Activated CD8-positive, alpha-beta memory T cell treated with anti-CD3 and anti-CD28 coated beads, Interleukin-2, amount 50 U/mL, for 24 hours (primary cell): ENCODE results near the gene CDH22.
A peak's percentile ranks its signal among the peaks of the same experiment; 100 is the strongest.

Experiments used
- DNase-seq: peaks from one replicate; pipeline ENCODE4 v3.0.0-alpha.2; 2020; ENCODE audit errors: extremely low read depth

The CDH22 gene

DNA sequence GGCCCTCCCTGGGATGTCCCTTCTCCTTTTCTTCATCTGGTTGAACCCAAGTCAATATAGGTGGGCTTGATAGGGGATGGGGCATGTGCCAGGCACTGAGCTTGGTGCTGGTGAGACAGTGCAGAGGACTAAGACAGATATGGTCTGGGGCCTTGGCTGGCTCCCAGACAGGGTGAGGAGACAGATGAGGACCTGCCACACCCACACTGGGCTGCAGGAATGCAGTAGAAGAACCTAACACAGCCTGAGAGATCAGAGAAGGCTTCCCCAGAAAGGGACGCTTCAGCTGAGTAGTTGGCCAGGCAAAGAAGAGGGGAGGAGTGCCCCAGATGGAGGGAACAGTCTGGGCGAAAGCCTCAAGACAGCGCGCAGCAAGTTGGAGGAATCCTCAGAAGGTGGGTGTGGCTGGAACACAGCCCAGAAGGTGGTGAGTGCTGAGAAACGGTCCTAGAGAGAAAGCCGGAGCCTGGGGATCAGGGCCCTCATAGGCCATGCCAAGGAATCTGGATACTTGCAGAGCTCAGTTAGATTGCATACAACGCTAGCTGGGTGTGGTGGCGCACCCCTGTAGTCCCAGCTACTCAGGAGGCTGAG lies 163.8 kb downstream of the CDH22 start:
- no peak for DNase-seq

- no peak for DNase-seq
Observed at GRCh38 chr20:46142124-46142523, 166.2 kb downstream of the CDH22 start.

DNA sequence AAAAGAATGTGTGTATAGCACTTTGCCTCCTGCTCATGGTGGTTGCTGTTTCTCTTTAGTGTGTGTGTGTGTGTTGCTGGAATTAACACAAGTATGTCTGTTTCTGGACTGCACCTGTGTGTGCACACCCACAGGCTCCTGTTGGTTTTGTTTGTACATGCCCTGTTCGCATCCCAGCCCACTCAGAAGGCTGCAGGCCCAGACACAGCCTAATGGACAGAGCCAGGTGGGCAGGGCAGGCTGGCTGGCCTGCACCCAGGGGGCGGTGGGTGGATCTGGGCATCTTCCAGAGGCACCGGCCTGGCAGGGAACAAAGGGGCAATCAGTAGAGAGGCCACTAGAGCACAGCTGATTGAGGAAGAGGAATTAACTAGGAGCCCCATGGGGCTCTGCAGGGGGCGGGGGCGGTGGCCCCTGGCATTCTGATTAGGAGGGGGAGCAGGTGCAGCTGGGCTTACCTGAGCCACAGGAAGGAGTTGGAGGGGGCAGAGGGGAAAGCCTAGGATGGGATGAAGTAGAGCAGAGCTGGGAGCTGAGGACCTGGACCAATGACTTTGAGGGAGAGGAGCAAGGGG lies 168.3 kb downstream of the CDH22 start:
- DNase-seq, result no peak

- DNase-seq, result no peak
Observed at GRCh38 chr20:46139266-46139889, 168.9 kb downstream of the CDH22 start.

DNA sequence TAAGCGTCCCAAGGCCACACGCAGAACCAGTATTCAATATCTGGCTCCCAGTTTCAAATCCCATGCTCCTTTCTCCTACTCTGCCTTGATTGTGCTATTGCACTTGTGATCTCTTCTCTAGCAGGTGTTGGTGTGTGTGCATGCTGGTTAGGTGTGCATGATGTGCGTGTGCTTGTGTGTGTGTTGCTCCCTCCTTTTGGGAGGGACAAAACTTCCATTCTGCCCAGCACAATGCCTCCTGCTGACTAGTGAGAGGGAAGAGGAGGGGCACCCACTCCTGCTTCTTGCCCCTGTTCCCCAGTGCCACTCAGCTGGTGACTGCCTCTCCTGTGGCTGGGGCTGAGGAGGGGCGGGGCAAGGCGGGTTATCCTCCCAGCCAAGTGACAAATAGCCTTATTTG lies 170.5 kb downstream of the CDH22 start:
- no peak for DNase-seq

GRCh38 chr20:46135856-46136633 lies 172.3 kb downstream of the CDH22 start:
- no peak for DNase-seq

GRCh38 chr20:46134716-46135115 lies 173.6 kb downstream of the CDH22 start:
- no peak for DNase-seq

DNA sequence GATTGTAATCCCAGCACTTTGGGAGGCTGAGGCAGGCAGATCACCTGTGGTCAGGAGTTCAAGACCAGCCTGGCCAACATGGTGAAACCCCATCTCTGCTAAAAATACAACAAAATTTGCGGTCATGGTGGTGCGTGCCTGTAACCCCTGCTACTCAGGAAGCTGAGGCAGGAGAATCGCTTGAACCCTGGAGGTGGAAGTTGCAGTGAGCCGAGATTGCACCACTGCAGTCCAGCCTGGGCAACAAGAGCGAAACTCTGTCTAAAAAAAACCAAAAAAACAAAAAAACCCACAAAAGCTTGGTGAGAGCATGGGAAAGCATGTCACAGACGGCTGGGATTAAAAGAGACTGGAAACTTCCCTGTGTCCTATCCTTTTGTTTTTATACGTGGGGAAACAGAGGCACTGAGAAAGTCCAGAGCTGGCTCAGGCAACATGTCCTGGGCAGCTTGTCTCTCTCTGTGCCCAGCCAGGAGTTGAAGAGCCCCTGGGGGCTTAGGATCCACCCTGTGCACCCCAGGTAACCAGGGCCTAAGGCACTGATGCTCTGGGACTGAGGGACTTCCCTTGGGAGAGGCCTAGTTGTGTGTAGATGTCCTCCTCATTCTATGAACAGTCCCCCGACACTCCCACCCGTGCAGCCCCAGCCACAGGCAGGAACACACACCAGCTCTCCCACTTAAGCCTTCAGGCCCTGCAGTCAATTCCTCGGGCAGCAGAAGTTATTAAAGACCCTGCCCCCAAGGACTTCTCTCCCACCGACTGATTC lies 174.2 kb downstream of the CDH22 start:
- no peak for DNase-seq

GRCh38 chr20:46132705-46133120 lies 175.6 kb downstream of the CDH22 start:
- peak; percentile 20 for DNase-seq

DNA sequence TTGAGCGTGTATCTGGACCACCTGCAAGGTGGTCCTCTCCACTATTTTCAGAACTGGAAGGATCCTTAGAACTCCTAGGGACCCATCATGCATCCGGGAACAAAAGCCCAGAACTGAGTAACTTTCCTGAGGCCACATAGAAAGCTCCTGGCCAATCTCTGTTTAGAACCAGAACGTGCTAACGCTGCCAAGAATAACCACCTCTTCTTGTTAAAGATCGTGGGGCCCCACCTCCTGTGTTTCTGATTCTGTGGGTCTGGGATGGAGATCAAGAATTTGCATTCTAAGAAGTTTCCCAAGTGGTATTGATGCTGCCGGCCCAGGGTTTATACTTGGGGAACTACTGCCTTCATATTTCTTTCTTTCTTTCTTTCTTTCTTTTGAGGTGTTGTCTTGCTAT lies 176.9 kb downstream of the CDH22 start:
- DNase-seq, result no peak

- no peak for DNase-seq
Observed at GRCh38 chr20:46130534-46130933, 177.8 kb downstream of the CDH22 start.

- DNase-seq, result no peak
Observed at GRCh38 chr20:46129955-46130481, 178.3 kb downstream of the CDH22 start.

DNA sequence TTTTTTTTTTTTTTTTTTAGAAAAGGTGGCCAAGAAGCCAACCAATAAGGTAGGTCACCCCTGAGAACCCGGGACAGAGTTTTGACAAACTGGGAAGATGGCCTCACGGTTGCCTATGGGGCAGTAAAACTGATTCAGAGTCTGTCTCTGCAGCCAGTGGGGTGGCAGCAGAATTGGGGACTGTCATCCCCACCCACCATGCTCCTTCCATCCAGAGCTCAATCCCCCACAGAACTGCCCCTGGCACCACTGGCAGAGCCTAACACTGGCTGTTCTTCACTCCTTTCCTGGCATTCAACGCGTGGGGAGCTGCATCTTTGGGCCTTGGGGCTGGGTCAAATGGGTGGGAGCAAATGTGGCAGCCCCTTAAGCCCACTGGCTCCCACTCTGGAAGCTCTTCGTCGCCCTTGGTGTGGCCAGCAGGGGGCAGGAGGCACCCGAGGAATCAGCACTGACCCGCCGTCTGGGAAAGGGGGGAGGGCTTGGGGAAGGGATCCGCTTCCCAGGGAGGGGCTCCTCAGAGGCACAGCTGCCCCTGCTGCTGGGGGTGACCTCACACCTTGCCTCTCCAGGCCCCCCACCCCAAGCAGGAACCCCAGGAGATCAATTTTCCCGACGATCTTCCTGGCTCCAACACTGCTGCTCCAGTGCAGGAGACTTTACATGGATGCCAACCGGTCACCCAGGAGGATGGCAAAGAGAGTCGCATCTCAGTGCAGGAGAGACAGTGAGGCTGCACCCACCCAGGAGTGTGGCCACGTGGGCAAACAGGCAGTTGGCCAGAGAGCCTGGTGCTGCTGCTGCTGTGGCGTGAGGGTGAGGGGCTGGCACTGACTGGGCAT lies 179.8 kb downstream of the CDH22 start:
- no peak for DNase-seq

DNA sequence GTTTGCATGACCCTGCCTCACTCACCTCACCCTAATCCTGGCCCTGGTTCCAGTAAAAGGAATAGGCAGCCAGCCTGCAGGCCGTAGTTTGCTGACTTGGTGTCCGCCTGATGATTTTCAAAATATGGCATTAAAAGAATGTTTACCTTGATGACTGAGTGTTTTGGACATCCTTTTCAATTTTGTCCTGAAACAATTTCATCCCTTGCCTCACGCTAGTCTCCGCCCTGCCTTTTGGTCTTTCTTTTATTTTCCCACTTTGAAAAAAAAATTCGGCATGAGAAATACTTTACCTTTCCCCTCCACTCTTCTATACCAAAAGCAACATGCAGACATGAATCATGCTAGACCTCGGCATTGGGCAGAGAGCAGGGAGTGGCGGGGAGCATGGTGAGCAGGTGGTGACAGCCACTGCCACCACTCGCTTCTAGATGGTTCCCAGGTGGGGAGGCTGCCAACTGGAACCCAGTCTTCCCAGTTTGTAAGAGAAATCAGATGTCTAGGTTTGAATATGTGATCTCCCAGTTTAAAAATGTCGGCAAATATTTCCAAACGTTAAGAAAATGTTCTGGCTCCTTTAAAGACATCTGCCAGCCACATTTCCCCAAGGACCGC lies 180.8 kb downstream of the CDH22 start:
- DNase-seq, result no peak

DNA sequence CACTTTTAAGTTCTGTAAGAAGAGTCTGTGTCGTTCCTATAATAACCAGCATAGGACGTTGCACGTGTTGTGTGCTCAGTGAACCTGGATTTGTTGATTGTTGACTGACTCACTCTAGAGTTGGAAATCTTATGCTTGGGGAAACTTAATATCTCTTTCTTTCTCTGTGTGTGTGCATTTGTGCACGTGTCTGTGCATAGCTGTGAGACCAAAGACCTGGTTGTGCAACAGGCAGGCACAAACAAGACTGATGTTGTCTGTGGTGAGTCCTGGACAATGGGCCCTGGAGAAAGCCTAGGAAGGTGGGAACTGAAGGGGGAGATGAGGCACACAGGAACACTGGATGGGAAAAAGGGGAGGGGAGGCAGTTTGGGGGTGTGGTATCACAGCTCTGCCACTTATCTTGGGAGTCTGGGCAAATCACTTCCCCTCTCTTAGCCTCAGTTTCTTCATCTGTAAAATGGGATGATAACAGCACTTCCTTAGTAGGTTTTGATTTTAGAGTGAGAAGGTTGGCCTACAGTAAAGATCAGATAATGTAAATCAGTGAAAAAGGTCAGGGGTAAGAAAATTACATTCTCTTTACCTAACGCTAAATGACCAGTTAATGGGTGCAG lies 181.8 kb downstream of the CDH22 start:
- DNase-seq, result no peak
